GM18508 (cell line): ENCODE measurements around the gene TMEM220.

Experiments
- ATAC-seq: cut with Tn5 transposase; IDR thresholded peaks from one replicate; pipeline ENCODE4 v1.9.1; 2021; ENCODE audit warnings: moderate number of reproducible peaks; ENCODE audit not compliant: insufficient read depth, unreplicated experiment

Gene TMEM220

GRCh38 chr17:10673312-10673711 is 56.5 kb downstream of the TMEM220 start:
- ATAC-seq: no peak

GRCh38 chr17:10668775-10669174 is 61.0 kb downstream of the TMEM220 start:
- ATAC-seq: no peak

- no peak for ATAC-seq
Observed at GRCh38 chr17:10666906-10667305, 62.9 kb downstream of the TMEM220 start.

GRCh38 chr17:10664571-10664970 is 65.3 kb downstream of the TMEM220 start:
- ATAC-seq: no peak
